HG02798 (cell line): ENCODE measurements around the gene HIRA.

Source experiments
- ATAC-seq: cut with Tn5 transposase; IDR thresholded peaks from one replicate; pipeline ENCODE4 v1.9.1; 2021; ENCODE audit warnings: mild to moderate bottlenecking; ENCODE audit not compliant: unreplicated experiment, poor library complexity

The HIRA gene

GRCh38 chr22:19291580-19292457, 139.7 kb downstream of the HIRA start, which contains the start of gene CLTCL1:
TSS of gene CLTCL1 (minus strand) at chr22:19291719. CDS start at chr22:19291641, 78 bp downstream.
- peak; percentile 76 for ATAC-seq

GRCh38 chr22:19291218-19291579, 140.3 kb downstream of the HIRA start:
- peak; percentile 27 for ATAC-seq

GRCh38 chr22:19290400-19291217, 140.9 kb downstream of the HIRA start:
- no peak for ATAC-seq

GRCh38 chr22:19289475-19290161, 141.9 kb downstream of the HIRA start:
- no peak for ATAC-seq

- ATAC-seq: no peak
Measured at GRCh38 chr22:19287889-19288288, 143.6 kb downstream of the HIRA start.

- ATAC-seq: no peak
Measured at GRCh38 chr22:19287076-19287707, 144.3 kb downstream of the HIRA start.

GRCh38 chr22:19285831-19286230, 145.7 kb downstream of the HIRA start:
- no peak for ATAC-seq
